Measurements from ENCODE around the gene VWA5A.
A peak's percentile ranks its signal among the peaks of the same experiment; 100 is the strongest.

Gene VWA5A

GRCh38 chr11:124114942-124115781, at the start of gene VWA5A:
VWA5A (plus strand) TSS chr11:124115450; CDS start chr11:124117512, 2,062 bp downstream.
- DNase-seq, result peak; percentile 63

- no peak for DNase-seq
Observed at GRCh38 chr11:124068601-124069110, 46.6 kb upstream of the VWA5A start.

GRCh38 chr11:124069429-124070401, 45.5 kb upstream of the VWA5A start:
- DNase-seq, result peak; percentile 28

GRCh38 chr11:124070915-124071622, 44.2 kb upstream of the VWA5A start:
- DNase-seq, result peak; percentile 62

GRCh38 chr11:124071623-124071948, 43.7 kb upstream of the VWA5A start:
- no peak for DNase-seq

GRCh38 chr11:124072147-124072546, 43.1 kb upstream of the VWA5A start:
- no peak for DNase-seq

GRCh38 chr11:124074554-124074953, 40.7 kb upstream of the VWA5A start:
- DNase-seq, result no peak

- DNase-seq, result no peak
Observed at GRCh38 chr11:124075492-124075840, 39.8 kb upstream of the VWA5A start.

GRCh38 chr11:124075841-124076651, 39.2 kb upstream of the VWA5A start:
- no peak for DNase-seq

- no peak for DNase-seq
Observed at GRCh38 chr11:124077266-124077665, 38.0 kb upstream of the VWA5A start.

- no peak for DNase-seq
Observed at GRCh38 chr11:124078591-124078990, 36.7 kb upstream of the VWA5A start.

- DNase-seq, result no peak
Observed at GRCh38 chr11:124079631-124080326, 35.5 kb upstream of the VWA5A start.

GRCh38 chr11:124080327-124081001, 34.8 kb upstream of the VWA5A start:
- no peak for DNase-seq

GRCh38 chr11:124081483-124081882, 33.8 kb upstream of the VWA5A start:
- no peak for DNase-seq

- DNase-seq, result no peak
Observed at GRCh38 chr11:124082371-124082770, 32.9 kb upstream of the VWA5A start.

- no peak for DNase-seq
Observed at GRCh38 chr11:124085583-124085982, 29.7 kb upstream of the VWA5A start.

- no peak for DNase-seq
Observed at GRCh38 chr11:124085997-124086846, 29.0 kb upstream of the VWA5A start.

GRCh38 chr11:124090996-124091395, 24.3 kb upstream of the VWA5A start:
- DNase-seq, result no peak

- DNase-seq, result no peak
Observed at GRCh38 chr11:124093330-124093729, 21.9 kb upstream of the VWA5A start.

- no peak for DNase-seq
Observed at GRCh38 chr11:124094731-124095130, 20.5 kb upstream of the VWA5A start.

Data from activated T-cell treated with anti-CD3 and anti-CD28 coated beads, Interleukin-2, amount 50 U/mL, for 1 hour (primary cell).